Heart left ventricle (tissue), 13 donors: ENCODE measurements around the gene MACROH2A2.

Experiments
- CTCF ChIP-seq, 12 donors: fragments of 200-600 bp; sonication (generic) in 4 of 12; IDR thresholded peaks; one replicate each; pipeline versions ENCODE4 v1.5.0 to v1.8.0; 2018 to 2022; ENCODE audit warnings: antibody characterized with exemption in 12 of 12, mild to moderate bottlenecking in 5 of 12
- POLR2A ChIP-seq, 2 donors: fragments of 450-650 bp; IDR thresholded peaks; one replicate each; pipeline ENCODE4 v1.6.1; 2017; ENCODE audit warnings: antibody characterized with exemption in 2 of 2, mild to moderate bottlenecking in 2 of 2, moderate library complexity in 2 of 2
- donor health status: ischemic (EF 13 %, LVEDD 7.1; RV severe dilation, severe dysfunction).
- donor health status: DM: no; HTN: yes; CAD: no.
- donor health status: DM: no; HTN: no; CAD: no.
- donor health status: ischemic (EF 25% LVEDD 6.9; RV normal size, moderate dysfunction).
- donor health status: ischemic (EF 25% LVEDD 5.7; RV mildly dilated, moderate dysfunction).
- donor health status: ischemic (EF 35%, LVEDD 5.7; RV mildly dilated, moderate dysfunction).
- donor health status: nonischemic (EF 11% LVEDD 7.7; RV severe dilation, severe dysfunction).
- donor health status: DM: yes; HTN: yes; CAD: no.
- donor health status: PGD.
- donor health status: ischemic (EF 29% LVEDD 5.4; RV normal size, mild dysfunction).
- donor health status: nonischemic (EF 23%, LVEDD 6.1; RV moderate dilation, normal function).

- TF ChIP-seq CTCF (IDR thresholded peaks at IDR 0.05) (no peak), POLR2A (IDR thresholded peaks at IDR 0.05) (no peak)
Observed at GRCh38 chr10:70078329-70078728, 25.7 kb downstream of the MACROH2A2 start.
